GM21423 (cell line): ENCODE results near the gene CCDC152.
A peak's percentile ranks its signal among the peaks of the same experiment; 100 is the strongest.
"Not testable (repeated sequence)": the region's sequence is repeated elsewhere in the genome, so short reads cannot be mapped to it uniquely, and the experiment has no call there.

Source experiments
- ATAC-seq: cut with Tn5 transposase; IDR thresholded peaks from one replicate; pipeline ENCODE4 v1.9.1; 2021; ENCODE audit warnings: mild to moderate bottlenecking, moderate library complexity; ENCODE audit not compliant: unreplicated experiment

The CCDC152 gene, protein sequence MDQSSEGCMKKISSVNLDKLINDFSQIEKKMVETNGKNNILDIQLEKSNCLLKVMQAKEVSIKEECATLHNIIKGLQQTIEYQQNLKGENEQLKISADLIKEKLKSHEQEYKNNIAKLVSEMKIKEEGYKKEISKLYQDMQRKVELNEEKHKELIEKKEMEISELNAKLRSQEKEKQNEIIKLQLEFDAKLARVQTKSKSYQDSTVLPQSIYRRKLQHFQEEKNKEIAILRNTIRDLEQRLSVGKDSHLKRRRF

DNA sequence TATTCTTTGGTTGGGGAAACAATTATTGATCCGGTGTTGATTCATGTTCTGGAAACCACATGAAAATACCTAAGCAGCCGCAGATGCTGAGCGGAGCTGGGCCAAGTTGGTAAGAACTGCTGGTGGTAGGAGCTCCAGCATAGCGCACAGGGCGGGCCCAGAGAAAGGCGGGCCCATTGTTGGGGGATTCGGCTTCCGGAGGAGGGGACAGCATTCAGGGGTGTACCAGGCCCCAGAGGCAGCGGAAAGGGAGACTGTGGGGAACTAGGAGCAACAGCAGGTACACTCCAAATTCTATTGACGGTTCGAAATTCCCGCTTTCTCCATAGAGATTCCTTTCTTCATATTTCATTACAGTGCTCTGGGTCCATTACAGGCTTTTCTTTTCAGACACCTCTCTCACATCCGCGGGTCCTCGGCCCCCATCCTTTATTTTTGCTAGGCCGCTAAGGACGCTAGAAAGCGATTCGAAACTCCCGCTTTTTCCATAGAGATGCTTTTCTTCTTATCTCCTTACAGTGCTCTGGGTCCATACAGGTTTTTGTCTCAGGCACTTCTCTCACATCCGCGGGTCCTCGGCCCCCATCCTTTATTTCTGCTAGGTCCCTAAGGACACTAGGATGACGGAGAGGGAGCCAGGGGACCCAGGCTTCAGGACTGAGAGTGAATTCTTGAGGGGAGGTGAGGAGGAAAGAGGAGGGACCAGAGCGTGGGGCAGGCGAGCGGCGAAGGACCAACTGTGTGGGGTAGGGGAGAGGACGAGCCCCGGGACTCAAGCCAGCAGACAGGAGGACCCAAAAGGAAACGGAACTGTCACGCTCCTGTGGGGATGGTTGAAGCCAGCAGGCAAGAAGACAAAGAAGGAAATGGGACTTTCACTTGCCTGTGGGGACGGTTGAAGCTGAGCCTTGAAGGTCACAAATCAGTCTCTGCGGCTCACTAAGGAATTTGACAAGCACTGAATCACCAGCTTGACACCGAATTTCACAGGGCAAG is at the start of gene CCDC152:
Gene CCDC152, plus strand, starts transcription at position 213 of the 996 bp plus-strand sequence. CDS start 2,304 bp downstream, outside the sequence.
- ATAC-seq: peak; percentile 83

DNA sequence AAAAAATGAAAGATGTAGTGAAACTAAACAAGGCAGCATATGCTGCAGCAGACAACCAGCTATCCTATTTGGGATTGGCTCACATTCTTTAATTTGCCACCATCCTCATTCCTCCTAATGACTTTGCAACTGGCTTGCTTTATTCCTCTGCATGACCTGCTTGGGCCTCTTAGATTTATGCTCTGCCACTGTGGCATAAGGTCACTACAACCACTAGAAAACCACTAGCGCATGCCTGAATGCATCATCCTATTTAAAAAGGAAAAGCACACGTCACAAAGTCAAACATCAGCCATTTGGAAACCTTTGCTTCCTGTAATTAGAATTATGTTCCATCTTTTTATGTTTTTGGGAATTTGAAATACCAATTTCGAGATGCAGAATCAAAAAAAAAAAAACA is 40.8 kb upstream of the CCDC152 start:
- no peak for ATAC-seq

DNA sequence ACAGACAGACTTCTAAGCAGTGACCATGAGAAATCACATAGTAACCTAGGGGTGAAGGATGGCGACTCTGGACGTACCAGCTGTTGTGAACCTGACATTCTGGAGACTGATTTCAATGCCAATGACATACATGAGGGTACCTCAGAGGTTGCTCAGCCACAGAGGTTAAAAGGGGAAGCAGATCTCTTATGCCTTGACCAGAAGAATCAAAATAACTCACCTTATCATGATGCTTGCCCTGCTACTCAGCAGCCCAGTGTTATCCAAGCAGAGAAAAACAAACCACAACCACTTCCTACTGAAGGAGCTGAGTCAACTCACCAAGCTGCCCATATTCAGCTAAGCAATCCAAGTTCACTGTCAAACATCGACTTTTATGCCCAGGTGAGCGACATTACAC is 38.0 kb upstream of the CCDC152 start:
- ATAC-seq: peak; percentile 95

DNA sequence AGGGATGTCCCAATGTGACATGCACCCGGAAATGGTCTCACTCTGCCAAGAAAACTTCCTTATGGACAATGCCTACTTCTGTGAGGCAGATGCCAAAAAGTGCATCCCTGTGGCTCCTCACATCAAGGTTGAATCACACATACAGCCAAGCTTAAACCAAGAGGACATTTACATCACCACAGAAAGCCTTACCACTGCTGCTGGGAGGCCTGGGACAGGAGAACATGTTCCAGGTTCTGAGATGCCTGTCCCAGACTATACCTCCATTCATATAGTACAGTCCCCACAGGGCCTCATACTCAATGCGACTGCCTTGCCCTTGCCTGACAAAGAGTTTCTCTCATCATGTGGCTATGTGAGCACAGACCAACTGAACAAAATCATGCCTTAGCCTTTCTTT is 37.6 kb upstream of the CCDC152 start:
- ATAC-seq: no peak

DNA sequence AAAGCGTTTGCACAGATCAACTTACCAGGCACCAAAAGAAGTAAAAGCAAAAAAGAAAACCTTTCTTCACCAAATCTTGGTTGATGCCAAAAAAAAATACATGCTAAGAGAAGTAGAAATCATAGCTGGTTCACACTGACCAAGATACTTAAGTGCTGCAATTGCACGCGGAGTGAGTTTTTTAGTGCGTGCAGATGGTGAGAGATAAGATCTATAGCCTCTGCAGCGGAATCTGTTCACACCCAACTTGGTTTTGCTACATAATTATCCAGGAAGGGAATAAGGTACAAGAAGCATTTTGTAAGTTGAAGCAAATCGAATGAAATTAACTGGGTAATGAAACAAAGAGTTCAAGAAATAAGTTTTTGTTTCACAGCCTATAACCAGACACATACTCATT is 36.4 kb upstream of the CCDC152 start:
- ATAC-seq: no peak

DNA sequence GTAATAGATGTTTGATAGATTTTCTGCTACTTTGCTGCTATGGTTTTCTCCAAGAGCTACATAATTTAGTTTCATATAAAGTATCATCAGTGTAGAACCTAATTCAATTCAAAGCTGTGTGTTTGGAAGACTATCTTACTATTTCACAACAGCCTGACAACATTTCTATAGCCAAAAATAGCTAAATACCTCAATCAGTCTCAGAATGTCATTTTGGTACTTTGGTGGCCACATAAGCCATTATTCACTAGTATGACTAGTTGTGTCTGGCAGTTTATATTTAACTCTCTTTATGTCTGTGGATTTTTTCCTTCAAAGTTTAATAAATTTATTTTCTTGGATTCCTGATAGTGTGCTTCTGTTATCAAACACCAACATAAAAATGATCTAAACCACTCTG is 35.1 kb upstream of the CCDC152 start:
- ATAC-seq: no peak

DNA sequence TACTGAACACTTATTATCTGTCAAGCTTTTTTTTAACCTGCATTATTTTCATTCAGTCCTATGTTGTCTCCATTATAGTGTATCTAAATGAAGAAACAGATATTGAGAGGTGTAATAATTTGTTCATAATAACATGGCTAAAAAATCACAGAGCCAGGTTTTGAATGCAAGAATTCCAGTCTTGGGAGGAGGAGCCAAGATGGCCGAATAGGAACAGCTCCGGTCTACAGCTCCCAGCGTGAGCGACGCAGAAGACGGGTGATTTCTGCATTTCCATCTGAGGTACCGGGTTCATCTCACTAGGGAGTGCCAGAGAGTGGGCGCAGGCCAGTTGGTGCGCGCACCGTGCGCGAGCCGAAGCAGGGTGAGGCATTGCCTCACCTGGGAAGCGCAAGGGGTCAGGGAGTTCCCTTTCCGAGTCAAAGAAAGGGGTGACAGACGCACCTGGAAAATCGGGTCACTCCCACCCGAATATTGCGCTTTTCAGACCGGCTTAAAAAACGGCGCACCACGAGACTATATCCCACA is 22.0 kb upstream of the CCDC152 start:
- ATAC-seq: not testable (repeated sequence)

DNA sequence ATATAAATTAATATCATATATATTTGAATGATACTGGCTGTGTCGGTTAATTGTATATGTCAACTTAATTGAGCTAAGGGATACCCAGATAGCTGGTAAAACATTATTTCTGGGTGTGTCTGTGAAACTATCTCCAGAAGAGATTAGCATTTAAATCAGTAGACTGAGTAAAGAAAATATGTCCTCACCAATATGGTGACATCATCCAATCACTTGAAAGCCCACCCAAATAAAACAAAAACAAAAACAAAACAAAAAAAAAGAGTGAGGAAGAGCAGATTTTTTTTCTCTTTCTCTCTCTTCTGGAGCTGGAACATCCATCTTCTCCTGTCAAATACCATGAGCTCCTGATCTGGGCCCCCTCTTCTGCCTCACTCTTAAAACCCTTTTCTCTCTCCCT is 15.7 kb upstream of the CCDC152 start:
- ATAC-seq: no peak

DNA sequence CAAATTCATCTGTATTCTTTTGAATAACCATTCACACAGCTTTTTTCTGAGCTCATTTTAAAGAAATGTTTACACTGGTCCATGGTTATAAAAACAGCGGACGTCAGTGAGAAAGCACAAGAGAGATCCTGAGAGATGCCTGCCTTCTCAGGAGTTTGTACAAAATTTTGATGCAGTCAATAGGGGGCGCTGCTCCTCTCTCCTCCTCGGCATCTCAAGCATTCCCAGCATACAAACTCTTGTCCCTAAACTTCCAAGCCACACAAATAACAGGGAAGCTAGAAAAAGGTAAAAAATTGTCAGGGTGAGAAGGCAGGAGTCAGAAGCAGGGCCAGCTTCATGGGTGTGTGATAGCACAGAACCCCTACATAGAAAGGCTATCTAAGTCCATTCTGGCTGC is 11.2 kb upstream of the CCDC152 start:
- no peak for ATAC-seq

DNA sequence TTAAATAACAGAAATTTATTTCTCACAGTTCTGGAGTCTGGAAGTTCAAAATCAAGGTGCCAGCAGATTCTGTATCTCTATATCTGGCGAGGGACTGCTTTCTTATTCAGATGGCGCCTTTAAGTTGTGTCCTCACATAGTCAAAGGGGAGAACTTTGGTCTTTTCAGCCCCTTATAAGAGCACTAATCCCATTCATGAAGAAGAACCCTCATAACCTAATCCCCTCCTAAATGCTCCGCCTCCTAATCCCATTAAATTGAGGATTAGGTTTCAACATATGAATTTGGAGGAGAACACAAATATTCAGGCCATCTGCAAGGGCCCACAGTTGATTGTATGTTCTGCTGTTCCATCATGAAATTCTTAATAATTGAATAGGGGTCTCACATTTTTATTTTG is 10.8 kb upstream of the CCDC152 start:
- ATAC-seq: no peak

DNA sequence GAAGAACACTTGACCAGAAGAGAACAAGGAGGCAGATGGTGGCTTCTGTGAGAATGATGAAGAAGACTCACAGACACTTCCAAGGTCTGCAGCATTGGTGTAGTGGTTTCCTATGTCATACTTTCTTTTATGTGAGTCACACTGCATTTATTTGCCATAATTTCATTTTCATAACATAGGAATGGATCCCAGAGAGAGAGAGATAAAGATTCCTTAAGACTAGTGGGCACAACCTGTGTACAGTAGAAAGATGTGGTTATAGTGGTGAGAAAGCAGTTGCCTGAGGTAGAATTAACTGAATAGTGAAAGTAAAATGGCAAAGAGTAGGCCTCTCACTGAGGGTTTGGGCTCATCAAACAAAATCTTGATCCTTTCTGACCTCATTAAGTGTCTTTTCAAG is 7.6 kb upstream of the CCDC152 start:
- no peak for ATAC-seq

DNA sequence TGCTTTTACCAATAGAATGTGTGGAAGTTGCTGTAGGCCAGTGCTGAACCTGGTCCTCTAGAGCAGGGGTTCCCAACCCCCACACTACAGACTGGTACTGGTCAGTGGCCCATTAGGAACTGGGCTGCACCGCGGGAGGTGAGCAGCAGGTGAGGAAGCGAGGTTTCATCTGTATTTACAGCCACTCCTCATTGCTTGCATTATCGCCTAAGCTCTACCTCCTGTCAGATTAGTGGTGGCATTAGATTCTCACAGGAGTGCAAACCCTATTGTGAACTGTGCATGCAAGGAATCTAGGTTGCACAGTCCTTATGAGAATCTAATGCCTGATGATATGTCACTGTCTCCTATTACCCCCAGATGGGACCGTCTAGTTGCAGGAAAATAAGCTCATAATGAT is 6.1 kb upstream of the CCDC152 start:
- no peak for ATAC-seq

DNA sequence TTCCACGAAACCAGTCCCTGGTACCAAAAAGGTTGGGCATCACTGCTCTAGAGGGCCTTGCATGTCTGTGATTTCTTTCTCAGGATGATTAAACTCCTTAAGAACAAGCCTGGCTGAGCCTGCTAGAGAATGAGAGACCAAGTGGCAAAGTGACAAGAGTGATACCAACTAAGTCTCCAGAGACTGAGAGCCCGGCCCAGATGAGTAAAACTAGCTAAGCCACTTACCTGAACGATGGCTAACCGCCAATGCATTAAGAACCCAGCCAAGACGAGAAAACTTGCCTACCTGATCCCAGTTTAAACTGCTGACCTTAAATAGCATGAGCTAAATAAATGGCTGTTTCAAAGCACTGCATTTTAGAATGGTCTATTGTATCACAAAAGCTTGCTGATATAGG is 5.6 kb upstream of the CCDC152 start:
- no peak for ATAC-seq

DNA sequence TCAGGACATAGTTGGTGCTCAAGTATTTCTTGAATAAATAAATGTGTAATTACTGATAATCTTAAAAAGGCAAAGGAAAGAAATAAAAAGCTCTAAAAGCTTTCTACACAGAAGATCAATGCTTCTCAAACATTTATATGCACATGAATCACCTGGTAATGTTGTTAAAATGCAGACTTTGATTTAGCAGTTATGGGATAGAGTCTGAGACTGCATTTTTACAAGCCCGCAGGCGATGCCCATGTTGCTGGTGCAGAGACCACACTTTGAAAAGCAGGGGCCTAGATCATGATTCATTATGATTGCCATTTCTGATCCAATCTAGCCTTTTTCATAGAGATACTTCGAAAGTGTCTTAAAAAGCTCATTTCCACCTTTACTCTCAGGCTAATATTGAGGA is 3.5 kb upstream of the CCDC152 start:
- ATAC-seq: no peak

DNA sequence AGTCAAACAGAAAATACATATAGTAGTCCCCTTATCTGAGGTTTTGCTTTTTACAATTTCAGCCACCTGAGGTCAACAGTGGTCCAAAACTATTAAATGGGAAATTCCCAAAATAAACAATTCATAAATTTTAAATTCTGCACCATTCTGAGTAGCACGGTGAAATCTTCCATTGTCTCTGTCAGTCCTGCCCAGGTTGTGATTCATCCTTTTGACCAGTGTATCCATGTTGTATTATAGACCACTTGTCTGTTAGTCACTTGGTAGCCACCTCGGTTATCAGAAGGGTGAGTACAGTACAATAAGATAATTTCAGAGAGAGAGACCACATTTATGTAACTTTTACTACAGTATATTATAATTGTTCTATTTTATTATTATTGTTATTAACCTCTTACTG is 2.8 kb downstream of the CCDC152 start:
- no peak for ATAC-seq

DNA sequence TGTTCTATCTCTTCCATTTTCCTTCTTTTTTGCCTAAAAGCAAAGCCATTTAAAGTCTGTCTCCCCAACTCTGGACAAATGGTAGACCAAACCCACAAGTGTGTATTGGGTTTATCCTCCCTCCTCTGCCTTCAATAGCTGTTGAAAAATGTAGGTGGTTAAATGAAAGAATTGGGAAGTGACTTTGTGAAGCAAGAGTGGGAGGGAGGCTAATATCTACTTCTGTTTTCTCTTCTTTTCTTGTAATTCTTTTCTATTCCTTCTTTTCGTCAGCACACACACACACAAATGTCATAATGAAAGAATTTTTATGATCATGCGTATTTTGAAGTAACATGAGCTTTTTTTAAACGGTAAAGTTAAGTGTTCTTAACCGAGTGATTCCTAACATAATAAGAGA is 3.8 kb downstream of the CCDC152 start:
- ATAC-seq: no peak

DNA sequence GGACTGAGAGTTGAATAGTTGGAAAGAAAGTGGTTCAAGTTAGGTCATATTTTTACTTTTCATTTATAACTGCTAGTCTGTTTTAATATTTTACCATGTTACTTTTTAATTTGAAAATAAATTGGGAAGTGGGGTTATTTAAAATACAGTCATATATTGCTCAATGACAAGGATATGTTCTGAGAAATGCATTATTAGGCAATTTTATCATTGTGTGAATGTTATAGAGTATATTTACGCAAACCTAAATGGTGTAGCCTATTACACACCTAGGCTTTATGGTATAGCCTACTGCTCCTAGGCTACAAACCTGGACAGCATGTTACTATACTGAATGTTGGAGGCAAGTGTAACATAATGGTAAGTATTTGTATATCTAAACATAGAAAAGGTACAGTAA is 5.2 kb downstream of the CCDC152 start:
- ATAC-seq: no peak

DNA sequence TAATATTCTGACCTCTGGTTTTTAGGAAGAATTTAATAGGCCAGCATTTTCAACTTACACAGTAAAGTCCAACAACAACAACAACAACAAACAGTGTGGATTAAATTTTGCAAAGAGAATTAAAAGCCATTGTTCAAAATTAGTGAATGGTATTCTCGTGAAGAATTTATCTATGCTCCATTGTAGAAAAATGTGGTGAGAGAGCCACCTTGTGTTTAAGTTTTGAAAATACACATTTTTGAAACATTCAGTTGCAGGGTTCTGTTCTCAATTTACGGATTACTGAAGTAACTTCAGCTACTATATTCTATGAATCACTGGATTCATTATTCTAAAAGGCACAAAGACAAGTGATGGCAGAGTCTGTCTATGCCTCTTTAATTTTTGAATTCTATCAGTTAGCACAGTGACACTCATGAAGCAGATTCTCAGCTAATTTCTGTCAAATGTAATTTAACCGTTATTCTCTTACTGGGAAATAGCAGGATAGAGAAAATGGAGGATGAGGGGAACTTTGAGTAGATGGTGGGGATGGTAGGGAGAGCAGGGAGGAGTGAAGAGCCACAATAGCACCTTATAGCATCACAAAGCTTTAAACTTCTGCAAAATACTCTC is 11.0 kb downstream of the CCDC152 start:
- peak; percentile 53 for ATAC-seq

DNA sequence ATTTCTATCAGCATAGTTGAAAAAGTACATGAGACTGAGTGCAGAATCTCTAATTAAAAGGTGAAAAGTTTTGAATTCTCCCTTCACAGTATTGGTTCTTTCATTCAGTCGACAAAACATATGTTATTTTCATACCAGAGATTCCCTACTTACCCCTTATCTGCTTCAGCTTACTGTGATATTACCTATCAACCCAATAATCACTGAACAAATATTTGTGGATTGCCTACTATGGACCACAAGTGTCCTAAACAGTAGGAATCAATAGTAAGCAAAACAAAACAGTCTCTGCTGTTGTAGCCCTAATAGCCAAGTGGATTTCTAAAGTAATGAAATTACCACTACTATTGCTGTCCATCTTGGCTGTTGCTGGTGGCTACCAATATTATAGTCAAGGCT is 11.5 kb downstream of the CCDC152 start:
- no peak for ATAC-seq

DNA sequence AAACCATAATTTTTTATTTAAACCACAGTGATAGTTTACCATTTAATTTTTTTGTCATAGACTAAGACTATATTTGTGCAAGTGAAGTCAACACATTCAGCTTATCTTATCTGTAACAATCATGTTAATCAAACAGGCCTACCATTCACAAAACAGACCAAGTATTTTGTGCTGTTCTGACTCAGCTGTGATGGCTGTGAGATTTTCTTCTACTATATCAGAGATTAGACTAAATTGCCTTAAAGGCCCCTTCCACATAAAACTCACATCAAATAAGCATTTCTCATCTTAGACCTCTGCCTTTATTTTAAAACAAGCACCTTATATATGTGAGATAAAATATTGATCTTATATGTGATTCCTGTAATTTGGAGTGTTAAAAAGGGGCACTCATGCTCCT is 13.4 kb downstream of the CCDC152 start:
- no peak for ATAC-seq

DNA sequence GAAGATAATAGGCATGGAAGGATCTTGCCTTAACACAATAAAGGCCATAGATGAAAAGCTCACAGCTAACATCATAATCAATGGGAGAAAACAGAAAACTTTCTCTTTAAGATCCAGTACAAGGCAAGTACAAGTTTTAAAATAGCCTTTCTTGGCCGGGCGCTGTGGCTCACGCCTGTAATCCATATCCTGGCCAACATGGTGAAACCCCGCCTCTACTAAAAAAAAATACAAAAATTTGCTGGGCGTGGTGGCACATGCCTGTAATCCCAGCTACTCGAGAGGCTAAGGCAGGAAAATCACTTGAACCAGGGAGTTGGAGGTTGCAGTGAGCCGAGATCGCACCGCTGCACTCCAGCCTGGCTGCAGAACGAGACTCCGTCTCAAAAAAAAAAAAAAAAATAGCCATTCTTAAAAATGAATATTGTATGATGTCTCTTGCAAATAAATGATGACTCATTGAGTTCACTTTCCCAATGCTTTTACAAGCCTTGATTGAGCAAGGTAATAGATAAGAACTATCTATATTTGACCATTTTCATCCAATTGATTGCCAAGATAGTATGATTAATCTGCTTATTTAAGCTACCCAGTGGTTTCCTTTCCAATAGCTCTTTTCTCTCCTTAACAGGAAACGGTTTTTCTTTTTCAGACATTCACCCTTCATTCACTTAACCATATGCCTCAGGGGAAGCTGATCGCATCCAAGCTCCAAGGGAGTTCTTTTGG is 15.8 kb downstream of the CCDC152 start:
- no peak for ATAC-seq
